ENCODE data around the gene GPNMB. TPM values are rescaled to one million over a fixed set of nuclear protein-coding genes. Genes with fewer than 3 reads are reported as not detected.

The GPNMB gene
- total RNA-seq, 1 donor from 2014 or later: 3.7 TPM

- FAIRE-seq: no peak
- DNase-seq (ENCODE audit: low spot score in 2 of 2): no peak
Observed at GRCh38 chr7:23226844-23227450, 19.6 kb upstream of the GPNMB start.

- DNase-seq (ENCODE audit: low spot score in 2 of 2) (no peak), FAIRE-seq (no peak)
Observed at GRCh38 chr7:23228412-23228811, 18.2 kb upstream of the GPNMB start.

GRCh38 chr7:23230641-23231101 lies 15.9 kb upstream of the GPNMB start:
- DNase-seq (ENCODE audit: low spot score in 2 of 2) (no peak), FAIRE-seq (no peak)

- DNase-seq (ENCODE audit: low spot score in 2 of 2) (no peak), FAIRE-seq (no peak)
Observed at GRCh38 chr7:23232966-23233365, 13.6 kb upstream of the GPNMB start.

GRCh38 chr7:23234569-23235296 lies 11.8 kb upstream of the GPNMB start:
- FAIRE-seq (no peak), DNase-seq (ENCODE audit: low spot score in 2 of 2) (no peak)

GRCh38 chr7:23235813-23236221 lies 10.8 kb upstream of the GPNMB start:
- FAIRE-seq (no peak), DNase-seq (ENCODE audit: low spot score in 2 of 2) (no peak)

GRCh38 chr7:23237000-23237399 lies 9.6 kb upstream of the GPNMB start:
- no peak for DNase-seq (ENCODE audit: low spot score in 2 of 2)
- no peak for FAIRE-seq

GRCh38 chr7:23238983-23239652 lies 7.5 kb upstream of the GPNMB start:
- no peak for FAIRE-seq
- DNase-seq (ENCODE audit: low spot score in 2 of 2): no peak

- DNase-seq (ENCODE audit: low spot score in 2 of 2): no peak
- FAIRE-seq: no peak
Observed at GRCh38 chr7:23239698-23240097, 6.9 kb upstream of the GPNMB start.

GRCh38 chr7:23242321-23242720 lies 4.3 kb upstream of the GPNMB start:
- DNase-seq (ENCODE audit: low spot score in 2 of 2) (no peak), FAIRE-seq (no peak)

GRCh38 chr7:23242935-23243334 lies 3.6 kb upstream of the GPNMB start:
- DNase-seq (ENCODE audit: low spot score in 2 of 2) (no peak), FAIRE-seq (no peak)

- FAIRE-seq: no peak
- peak; percentile 16 to 27 for DNase-seq (ENCODE audit: low spot score in 2 of 2)
Observed at GRCh38 chr7:23247046-23247602, 549 bp downstream of the GPNMB start.

GRCh38 chr7:23247603-23248335 lies 1.2 kb downstream of the GPNMB start:
- peak; percentile 19 to 37 for DNase-seq (ENCODE audit: low spot score in 2 of 2)
- no peak for FAIRE-seq

- FAIRE-seq (no peak), DNase-seq (ENCODE audit: low spot score in 2 of 2) (no peak)
Observed at GRCh38 chr7:23249486-23249885, 2.9 kb downstream of the GPNMB start.

- no peak for DNase-seq (ENCODE audit: low spot score in 2 of 2)
- FAIRE-seq: no peak
Observed at GRCh38 chr7:23254051-23254681, 7.6 kb downstream of the GPNMB start.

- no peak for FAIRE-seq
Observed at GRCh38 chr7:23256731-23257130, 10.2 kb downstream of the GPNMB start.

GRCh38 chr7:23260371-23260770 lies 13.8 kb downstream of the GPNMB start:
- FAIRE-seq (no peak), DNase-seq (ENCODE audit: low spot score in 2 of 2) (no peak)

More at GRCh38 chr7:23256731-23257130, 10.2 kb downstream of the GPNMB start:
- no peak for DNase-seq (ENCODE audit: low spot score in 2 of 2)

- DNase-seq (ENCODE audit: low spot score in 2 of 2) (peak; percentile 28 to 59), FAIRE-seq (no peak)
Observed at GRCh38 chr7:23261843-23262452, 15.4 kb downstream of the GPNMB start.

- DNase-seq (ENCODE audit: low spot score in 2 of 2) (no peak), FAIRE-seq (no peak)
Observed at GRCh38 chr7:23264916-23265458, 18.4 kb downstream of the GPNMB start.

Data from frontal cortex (tissue), 4 donors.